Stimulated activated memory B cell treated with anti-CD40 and anti-IgM and Interleukin-4, amounts not matched to agents 10 μg/mL and 1 μg/mL and 100 μg/mL, for 72 hours (primary cell): ENCODE data around the gene NDRG3.

Experiments
- ATAC-seq: fragments of 150-1000 bp; cut with Tn5 transposase; 2 replicates; pipeline ENCODE4 v1.10.0; 2021
- H3K27ac Mint-ChIP-seq: one replicate; pipeline ENCODE4 v1.8.0; 2022; ENCODE audit warnings: mild to moderate bottlenecking, mixed read lengths
- H3K27me3 Mint-ChIP-seq: one replicate; pipeline ENCODE4 v1.8.0; 2022; ENCODE audit warnings: mixed read lengths
- H3K36me3 Mint-ChIP-seq: one replicate; pipeline ENCODE4 v1.8.0; 2022; ENCODE audit warnings: mixed read lengths
- H3K4me1 Mint-ChIP-seq: one replicate; pipeline ENCODE4 v1.8.0; 2022; ENCODE audit warnings: mixed read lengths
- H3K4me3 Mint-ChIP-seq: one replicate; pipeline ENCODE4 v1.8.0; 2022; ENCODE audit warnings: mild to moderate bottlenecking, moderate library complexity, mixed read lengths
- H3K9me3 Mint-ChIP-seq: one replicate; pipeline ENCODE4 v1.8.0; 2022; ENCODE audit warnings: mixed read lengths

Gene NDRG3

GRCh38 chr20:36604952-36605398, 140.9 kb downstream of the NDRG3 start:
- Mint-ChIP-seq H3K36me3 (peaks cover 16% of the 10 kb centered on the region), H3K4me1 (peaks cover 54% of the 10 kb centered on the region), H3K4me3 (peak overlapping the region; percentile 94), H3K9me3 (no peaks in the 10 kb centered on the region), H3K27me3 (no peaks in the 10 kb centered on the region), H3K27ac (peak overlapping the region; percentile 95)
- peak; percentile 71 for ATAC-seq
